ENCODE results near the gene ZNF227.

DNA sequence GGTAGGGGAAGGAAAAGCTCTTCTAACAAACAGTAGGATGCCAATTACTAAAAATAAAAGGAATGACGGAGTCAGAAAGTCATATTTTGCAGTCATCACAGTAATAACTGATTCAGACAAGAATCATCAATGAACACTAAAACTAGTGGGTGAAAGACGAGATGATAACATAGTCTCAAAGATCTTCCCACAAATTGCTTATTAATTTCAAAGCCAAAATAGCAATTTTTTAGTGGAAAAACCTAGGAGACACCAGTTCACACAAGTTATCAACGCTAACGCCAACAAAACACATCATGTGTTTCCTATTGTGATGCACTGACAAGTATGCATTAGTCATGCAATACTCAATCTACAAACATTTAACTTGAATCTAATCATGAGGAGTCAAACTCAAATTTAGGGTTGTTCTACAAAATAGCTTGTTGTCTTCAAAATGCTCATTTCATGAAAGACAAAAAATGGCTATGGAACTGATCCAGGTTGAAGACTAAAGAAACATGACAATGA, 65.9 kb downstream of the ZNF227 start:
- TF ChIP-seq, protein P1, sequence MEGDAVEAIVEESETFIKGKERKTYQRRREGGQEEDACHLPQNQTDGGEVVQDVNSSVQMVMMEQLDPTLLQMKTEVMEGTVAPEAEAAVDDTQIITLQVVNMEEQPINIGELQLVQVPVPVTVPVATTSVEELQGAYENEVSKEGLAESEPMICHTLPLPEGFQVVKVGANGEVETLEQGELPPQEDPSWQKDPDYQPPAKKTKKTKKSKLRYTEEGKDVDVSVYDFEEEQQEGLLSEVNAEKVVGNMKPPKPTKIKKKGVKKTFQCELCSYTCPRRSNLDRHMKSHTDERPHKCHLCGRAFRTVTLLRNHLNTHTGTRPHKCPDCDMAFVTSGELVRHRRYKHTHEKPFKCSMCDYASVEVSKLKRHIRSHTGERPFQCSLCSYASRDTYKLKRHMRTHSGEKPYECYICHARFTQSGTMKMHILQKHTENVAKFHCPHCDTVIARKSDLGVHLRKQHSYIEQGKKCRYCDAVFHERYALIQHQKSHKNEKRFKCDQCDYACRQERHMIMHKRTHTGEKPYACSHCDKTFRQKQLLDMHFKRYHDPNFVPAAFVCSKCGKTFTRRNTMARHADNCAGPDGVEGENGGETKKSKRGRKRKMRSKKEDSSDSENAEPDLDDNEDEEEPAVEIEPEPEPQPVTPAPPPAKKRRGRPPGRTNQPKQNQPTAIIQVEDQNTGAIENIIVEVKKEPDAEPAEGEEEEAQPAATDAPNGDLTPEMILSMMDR (IDR thresholded peaks at IDR 0.05; ENCODE audit: insufficient read depth, low read length), result no peak
- TF ChIP-seq POLR2AphosphoS5 (IDR thresholded peaks at IDR 0.05; ENCODE audit: low read depth), result no peak
- no peak for TF ChIP-seq REST (IDR thresholded peaks at IDR 0.05; ENCODE audit: insufficient replicate concordance, low read depth)
- TF ChIP-seq SPI1 (IDR thresholded peaks at IDR 0.05; ENCODE audit: borderline replicate concordance, low read depth), result no peak
